GM06990 (cell line): ENCODE results near the gene TUBA4A.
A peak's percentile ranks its signal among the peaks of the same experiment; 100 is the strongest.

Source experiments
- DNase-seq: peaks from one replicate; pipeline ENCODE4 v3.0.0-alpha.2; 2011; ENCODE audit not compliant: insufficient read length; ENCODE audit errors: extremely low read depth
- H3K27me3 ChIP-seq: replicated peaks from 2 replicates; pipeline ENCODE4 v1.6.0; 2011; ENCODE audit warnings: low read length; ENCODE audit not compliant: control insufficient read depth, insufficient read depth
- H3K36me3 ChIP-seq: 2 replicates; pipeline ENCODE4 v1.5.1; 2011; ENCODE audit warnings: low read length; ENCODE audit not compliant: control insufficient read depth, insufficient read depth
- H3K4me3 ChIP-seq: replicated peaks from 2 replicates; pipeline ENCODE4 v1.5.1; 2011; ENCODE audit warnings: low read depth, mild to moderate bottlenecking, control low read depth, low read length
- CTCF ChIP-seq: IDR thresholded peaks from 2 replicates; pipeline ENCODE4 v1.5.1; 2011; ENCODE audit warnings: low read length, control low read depth, mild to moderate bottlenecking, inconsistent platforms; ENCODE audit not compliant: insufficient read depth, poor library complexity, severe bottlenecking

The TUBA4A gene

GRCh38 chr2:219229305-219230058 lies 24.2 kb downstream of the TUBA4A start, which contains the start of the genes ANKZF1 and ATG9A:
Gene ANKZF1, plus strand, starts transcription at chr2:219229806. Its CDS starts 452 bp downstream, at chr2:219230258.
Gene ATG9A, minus strand, starts transcription at chr2:219229636. Its CDS starts 1,612 bp downstream, at chr2:219228024.
- no peak for TF ChIP-seq CTCF
- Histone ChIP-seq H3K4me3 (peak within 1 kb of the TSS; percentile 92), H3K27me3 (no peaks in the 10 kb centered on the region), H3K36me3 (peaks cover 21% of the 10 kb centered on the region)
- peak; percentile 97 for DNase-seq

GRCh38 chr2:219228911-219229304 lies 24.8 kb downstream of the TUBA4A start:
- peak overlapping the region; percentile 92 for H3K4me3 ChIP-seq
- H3K27me3 ChIP-seq, result no peaks in the 10 kb centered on the region
- no peak for DNase-seq
- TF ChIP-seq CTCF, result no peak
- peaks cover 26% of the 10 kb centered on the region for H3K36me3 ChIP-seq

- Histone ChIP-seq H3K4me3 (peak overlapping the region; percentile 92), H3K27me3 (no peaks in the 10 kb centered on the region), H3K36me3 (peaks cover 31% of the 10 kb centered on the region)
- no peak for DNase-seq
- no peak for TF ChIP-seq CTCF
Observed at GRCh38 chr2:219228041-219228910, 25.4 kb downstream of the TUBA4A start.

GRCh38 chr2:219225350-219225749 lies 28.4 kb downstream of the TUBA4A start:
- Histone ChIP-seq H3K4me3 (no peak overlapping the region), H3K27me3 (no peaks in the 10 kb centered on the region), H3K36me3 (peaks cover 28% of the 10 kb centered on the region)
- TF ChIP-seq CTCF, result no peak
- no peak for DNase-seq

- peaks cover 30% of the 10 kb centered on the region for H3K36me3 ChIP-seq
- DNase-seq, result no peak
- H3K27me3 ChIP-seq, result no peaks in the 10 kb centered on the region
- no peak overlapping the region for H3K4me3 ChIP-seq
- no peak for TF ChIP-seq CTCF
Observed at GRCh38 chr2:219223831-219224610, 29.7 kb downstream of the TUBA4A start.
